IMR-90 (cell line): ENCODE measurements around the gene PRR12. TPM values are rescaled to one million over a fixed set of nuclear protein-coding genes. Genes with fewer than 3 reads are reported as not detected.

ENCODE experiments used
- ATAC-seq: fragments of 200-7000 bp; cut with Tn5 transposase; 2 replicates; pipeline ENCODE4 v1.9.1; 2020; ENCODE audit warnings: low read depth, mild to moderate bottlenecking, moderate library complexity
- BruUV-seq: library from RNA; stranded (reverse); fragments of 400-500 nt; replicated peaks from 2 replicates; lab custom pipeline; 2021; lab: Mats Ljungman, UMichigan
- CTCF ChIA-PET: fragments of 300-600 bp; formaldehyde crosslinking; extraction: SDS; loops from one replicate; lab custom pipeline; 2021; ENCODE audit warnings: antibody characterized with exemption; lab: Yijun Ruan, JAX
- POLR2A ChIA-PET: fragments of 300-600 bp; sonication (Branson Sonifier 250); formaldehyde crosslinking; loops from one replicate; lab custom pipeline; 2022; ENCODE audit warnings: antibody characterized with exemption; ENCODE audit not compliant: unreplicated experiment; lab: Charles Lee
- DNase-seq: peaks from one replicate; pipeline ENCODE4 v3.0.0; 2013
- H2AFZ ChIP-seq: replicated peaks from 2 replicates; pipeline ENCODE3; 2013; ENCODE audit warnings: low read length, mild to moderate bottlenecking; ENCODE audit not compliant: poor library complexity
- H2AK5ac ChIP-seq: 2 replicates; pipeline ENCODE4 v1.6.1; 2013; ENCODE audit warnings: low read depth, low read length, inconsistent platforms
- H2AK9ac ChIP-seq: replicated peaks from 2 replicates; pipeline ENCODE3; 2013; ENCODE audit warnings: mild to moderate bottlenecking, low read depth, low read length, moderate library complexity; ENCODE audit not compliant: poor library complexity
- H2BK120ac ChIP-seq: 2 replicates; pipeline ENCODE4 v1.6.1; 2013; ENCODE audit warnings: low read depth, low read length, inconsistent platforms
- H2BK15ac ChIP-seq: 3 replicates; pipeline ENCODE4 v1.6.1; 2013; ENCODE audit warnings: low read depth, low read length, inconsistent platforms
- H2BK20ac ChIP-seq: 2 replicates; pipeline ENCODE4 v1.6.1; 2013; ENCODE audit warnings: low read depth, mild to moderate bottlenecking, inconsistent platforms, low read length, moderate library complexity
- H2BK5ac ChIP-seq: 2 replicates; pipeline ENCODE4 v1.6.1; 2013; ENCODE audit warnings: mild to moderate bottlenecking, low read depth, low read length, inconsistent platforms; ENCODE audit not compliant: poor library complexity, severe bottlenecking
- H3K14ac ChIP-seq: replicated peaks from 2 replicates; pipeline ENCODE4 v1.6.1; 2013; ENCODE audit warnings: low read depth, low read length, inconsistent platforms
- H3K18ac ChIP-seq: 2 replicates; pipeline ENCODE4 v1.6.1; 2013; ENCODE audit warnings: low read depth, low read length, control low read depth
- H3K23ac ChIP-seq: 2 replicates; pipeline ENCODE4 v1.6.1; 2013; ENCODE audit warnings: low read depth, low read length, inconsistent platforms
- H3K27ac ChIP-seq: 2 replicates; pipeline ENCODE4 v1.5.1; 2013; ENCODE audit warnings: mild to moderate bottlenecking, control low read depth, low read length; ENCODE audit not compliant: insufficient read depth
- H3K27me3 ChIP-seq: 2 replicates; pipeline ENCODE4 v1.6.1; 2013; ENCODE audit warnings: low read length; ENCODE audit not compliant: control insufficient read depth, insufficient read depth
- H3K36me3 ChIP-seq: 2 replicates; pipeline ENCODE4 v1.6.1; 2013; ENCODE audit warnings: low read length, mixed read lengths; ENCODE audit not compliant: control insufficient read depth, insufficient read depth
- H3K4ac ChIP-seq: 2 replicates; pipeline ENCODE4 v1.6.1; 2013; ENCODE audit warnings: low read depth, low read length, inconsistent platforms
- H3K4me1 ChIP-seq: 2 replicates; pipeline ENCODE4 v1.6.1; 2013; ENCODE audit warnings: low read length, mixed read lengths; ENCODE audit not compliant: control insufficient read depth, insufficient read depth
- H3K4me2 ChIP-seq: 2 replicates; pipeline ENCODE4 v1.6.1; 2013; ENCODE audit warnings: low read depth, mild to moderate bottlenecking, control low read depth, low read length, moderate library complexity
- H3K4me3 ChIP-seq: 2 replicates; pipeline ENCODE4 v1.5.1; 2013; ENCODE audit warnings: low read depth, mild to moderate bottlenecking, control low read depth, low read length, moderate library complexity; ENCODE audit not compliant: insufficient read depth
- H3K56ac ChIP-seq: 2 replicates; pipeline ENCODE4 v1.6.1; 2013; ENCODE audit warnings: low read length, inconsistent platforms; ENCODE audit not compliant: insufficient read depth; ENCODE audit errors: extremely low read depth
- H3K79me1 ChIP-seq, 2 experiments: 2 replicates each; pipeline ENCODE4 v1.6.1; 2013; ENCODE audit warnings: low read length in 2 of 2, inconsistent platforms in 1 of 2, low read depth in 1 of 2
- H3K9ac ChIP-seq: 2 replicates; pipeline ENCODE4 v1.6.1; 2013; ENCODE audit warnings: low read depth, low read length, control low read depth
- H3K9me1 ChIP-seq: 2 replicates; pipeline ENCODE4 v1.6.1; 2013; ENCODE audit warnings: low read length, inconsistent platforms; ENCODE audit not compliant: insufficient read depth
- H3K9me3 ChIP-seq: 2 replicates; pipeline ENCODE4 v1.6.1; 2013; ENCODE audit warnings: low read length; ENCODE audit not compliant: control insufficient read depth, insufficient read depth
- H4K20me1 ChIP-seq: 2 replicates; pipeline ENCODE4 v1.6.1; 2013; ENCODE audit warnings: low read length, inconsistent platforms; ENCODE audit not compliant: insufficient read depth
- H4K5ac ChIP-seq: 2 replicates; pipeline ENCODE4 v1.6.1; 2013; ENCODE audit warnings: mild to moderate bottlenecking, low read depth, low read length, control low read depth
- H4K8ac ChIP-seq, 2 experiments: 2 replicates each; pipeline ENCODE4 v1.6.1; 2013; ENCODE audit warnings: low read depth in 2 of 2, low read length in 2 of 2, control low read depth in 1 of 2, inconsistent platforms in 1 of 2
- H4K91ac ChIP-seq: 2 replicates; pipeline ENCODE4 v1.6.1; 2013; ENCODE audit warnings: low read depth, low read length, inconsistent platforms; ENCODE audit not compliant: insufficient read depth
- RCOR1 ChIP-seq: IDR thresholded peaks from 2 replicates; pipeline ENCODE4 v1.6.1; 2012; ENCODE audit warnings: mild to moderate bottlenecking, low read length, improper control_type of control experiment; ENCODE audit not compliant: insufficient replicate concordance
- WGBS, 2 experiments: methylation state at CpG; one replicate each; pipeline versions ENCODE4 v1.1.5 to v1.1.7; 2013; ENCODE audit warnings: missing lambda C conversion rate in 2 of 2; ENCODE audit not compliant: insufficient read length in 1 of 2; ENCODE audit errors: extremely low coverage in 2 of 2; 5-methylcytosine and 5-hydroxymethylcytosine counted together
- dilution Hi-C: fragments of 300-500 bp; cut with HindIII; formaldehyde crosslinking; loops from one replicate; pipeline ENCODE4 v1.14.3; 2018; ENCODE audit warnings: low sequenced_read_pairs; ENCODE audit not compliant: unreplicated experiment
- in situ Hi-C: fragments of 300-500 bp; cut with MboI; formaldehyde crosslinking; loops from 3 replicates; pipeline ENCODE4 v1.14.3; 2019; ENCODE audit warnings: low sequenced_read_pairs, inconsistent platforms, mixed read lengths
- intact Hi-C: fragments of 100-400 bp; cut with micrococcal nuclease; formaldehyde crosslinking; loops from 2 replicates; pipeline ENCODE4 v1.10.0; 2022
- polyA plus RNA-seq, 3 experiments: library from polyadenylated mRNA; depleted of rRNA; stranded (reverse); fragments of >200 nt; gene quantifications; 2 replicates each; pipeline ENCODE4 v1.2.3, GENCODE V29; 2012; ENCODE audit warnings: low replicate concordance in 1 of 3
- total RNA-seq: library from RNA; depleted of rRNA; stranded (reverse); fragments of >200 nt; gene quantifications from 2 replicates; pipeline ENCODE4 v1.2.3, GENCODE V29; 2012

PRR12 gene
- total and polyA plus RNA-seq, 2 of the 4 experiments (the other 2 are of a cell fraction): 0.36 to 4.1 TPM

DNA sequence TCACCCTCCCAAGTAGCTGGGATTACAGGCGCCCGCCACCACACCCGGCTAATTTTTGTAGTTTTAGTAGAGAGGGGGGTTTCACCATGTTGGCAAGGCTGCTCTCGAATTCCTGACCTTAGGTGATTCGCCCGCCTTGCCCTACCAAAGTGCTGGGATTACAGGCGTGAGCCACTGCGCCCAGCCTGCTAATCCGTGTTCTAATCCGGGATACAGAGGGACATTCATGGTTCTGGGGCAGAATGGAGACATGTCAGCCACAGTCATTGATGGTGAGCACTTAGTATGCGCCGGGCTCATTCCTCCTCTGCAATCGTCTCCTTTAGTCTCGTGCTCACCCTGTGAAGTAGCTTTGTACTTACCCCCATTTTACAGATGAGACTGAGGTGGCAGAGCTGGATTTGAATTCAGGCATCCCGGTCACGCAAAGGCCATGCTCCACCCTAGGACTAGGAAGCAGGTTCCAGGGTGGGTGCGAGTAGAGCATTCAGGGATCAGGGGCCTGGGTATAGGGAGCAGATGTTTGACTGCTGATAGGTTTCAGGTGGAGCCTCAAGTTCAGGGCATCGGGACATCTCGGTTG, 40.7 kb downstream of the PRR12 start:
- ATAC-seq: no peak
- Histone ChIP-seq H3K23ac (0 out of 2 replicates have a peak overlapping the region, but pooled peaks have one; percentile 8), H3K36me3 (peaks cover 23% of the 10 kb centered on the region), H3K18ac (no peak overlapping the region), H3K9ac (no peak overlapping the region), H3K4me3 (no peak overlapping the region), H2BK5ac (no peak overlapping the region), H3K27me3 (no peaks in the 10 kb centered on the region), H4K91ac (no peak overlapping the region), H3K56ac (no peak overlapping the region), H3K4me2 (no peak overlapping the region), H2AFZ (no peak overlapping the region), H3K4ac (no peak overlapping the region), H2AK5ac (no peak overlapping the region), H3K27ac (no peak overlapping the region), H4K5ac (no peak overlapping the region), H4K20me1 (no peaks in the 10 kb centered on the region), H4K8ac (no peak overlapping the region), H3K4me1 (peaks cover 2% of the 10 kb centered on the region; the same call in 1 of the 2 replicates), H2AK9ac (no peak overlapping the region), H3K9me3 (no peaks in the 10 kb centered on the region), H2BK120ac (no peak overlapping the region), H3K79me1 (peaks cover 0 to 29% of the 10 kb centered on the region in 2 experiments; a peak in 2 of 4 replicates), H3K9me1 (peaks cover 9% of the 10 kb centered on the region; the same call in 1 of the 2 replicates), H2BK20ac (no peak overlapping the region), H2BK15ac (no peak overlapping the region), H3K14ac (0 out of 2 replicates have a peak overlapping the region, but pooled peaks have one; percentile 8)
- DNase-seq: no peak
- in situ Hi-C loops: no loop called here
- CTCF ChIA-PET: interaction anchor here (0.6 to 1.0 kb wide), 3 partner anchors 8 to 158 kb away, joined by 3 to 4 read pairs (median 3); partner anchors contain the start of gene FLT3LG
- TF ChIP-seq RCOR1: no peak
- dilution Hi-C loops: no loop called here
- 92% methylated on average over 8 of the region's 19 CpGs; no CpG with 5 or more reads in 1 of the 2 experiments for WGBS, 2 experiments
- intact Hi-C loops: no loop called here
- BruUV-seq: no TSS peak
- POLR2A ChIA-PET: no interaction called here
